Activated naive CD8-positive, alpha-beta T cell treated with anti-CD3 and anti-CD28 coated beads, Interleukin-2, amount 10 ng/mL, durations not matched to agents 7 days and 5 days (primary cell): Measurements from ENCODE around the gene RAB34. TPM values are rescaled to one million over a fixed set of nuclear protein-coding genes. Genes with fewer than 3 reads are reported as not detected.

Experiments
- ATAC-seq: fragments of 150-1000 bp; cut with Tn5 transposase; one replicate; pipeline ENCODE4 v1.10.0; 2021; ENCODE audit warnings: low read depth, moderate library complexity
- POLR2A ChIA-PET: fragments of 350-600 bp; sonication (Branson Sonifier 250); formaldehyde crosslinking; loops from one replicate; lab custom pipeline; 2021; ENCODE audit warnings: antibody characterized with exemption; lab: Charles Lee
- DNase-seq: peaks from one replicate; pipeline ENCODE4 v3.0.0; 2021
- H3K27ac Mint-ChIP-seq: one replicate; pipeline ENCODE4 v1.8.0; 2022; ENCODE audit warnings: mild to moderate bottlenecking, mixed read lengths
- H3K27me3 Mint-ChIP-seq: one replicate; pipeline ENCODE4 v1.8.0; 2022; ENCODE audit warnings: mild to moderate bottlenecking, moderate library complexity, mixed read lengths
- H3K36me3 Mint-ChIP-seq: one replicate; pipeline ENCODE4 v1.8.0; 2021; ENCODE audit warnings: mild to moderate bottlenecking, mixed read lengths
- H3K4me1 Mint-ChIP-seq: one replicate; pipeline ENCODE4 v1.8.0; 2021; ENCODE audit warnings: mixed read lengths
- H3K4me3 Mint-ChIP-seq: one replicate; pipeline ENCODE4 v1.8.0; 2022; ENCODE audit warnings: mild to moderate bottlenecking, moderate library complexity, mixed read lengths
- H3K9me3 Mint-ChIP-seq: one replicate; pipeline ENCODE4 v1.8.0; 2021; ENCODE audit warnings: mixed read lengths
- total RNA-seq, 2 experiments: library from RNA; stranded (reverse); gene quantifications; one replicate each; pipeline ENCODE4 v1.2.3, GENCODE V29; 2021

Gene RAB34, protein sequence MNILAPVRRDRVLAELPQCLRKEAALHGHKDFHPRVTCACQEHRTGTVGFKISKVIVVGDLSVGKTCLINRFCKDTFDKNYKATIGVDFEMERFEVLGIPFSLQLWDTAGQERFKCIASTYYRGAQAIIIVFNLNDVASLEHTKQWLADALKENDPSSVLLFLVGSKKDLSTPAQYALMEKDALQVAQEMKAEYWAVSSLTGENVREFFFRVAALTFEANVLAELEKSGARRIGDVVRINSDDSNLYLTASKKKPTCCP
- 1 to 10 TPM; 7.3 to 8.2 TPM for total RNA-seq

- H3K27ac Mint-ChIP-seq: peak within 1 kb of the TSS; percentile 47
- no peak for DNase-seq
- ATAC-seq: no peak
Observed at GRCh38 chr17:28717578-28718332, at the start of gene RAB34. RAB34 (minus strand) TSS chr17:28717868; CDS start chr17:28717266, 602 bp downstream.

DNA sequence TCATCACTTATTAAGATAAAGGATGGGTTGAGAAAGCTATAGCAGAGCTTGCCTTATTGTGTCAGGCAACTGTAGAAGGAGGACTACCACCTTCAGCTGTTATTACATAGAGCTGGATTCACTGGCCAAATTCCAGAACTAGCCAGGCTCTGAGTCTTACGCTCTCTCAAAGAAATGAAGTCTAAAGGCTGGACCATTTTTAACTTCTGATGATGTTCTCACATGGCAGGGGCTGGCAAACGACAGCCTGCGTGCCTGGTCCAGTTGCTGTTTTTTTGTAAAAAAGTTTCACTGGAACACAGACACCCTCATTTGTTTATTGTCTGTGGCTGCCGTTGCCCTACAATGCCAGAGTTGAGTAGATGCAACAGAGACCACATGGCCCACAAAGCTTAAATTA is 47.4 kb upstream of the RAB34 start:
- Mint-ChIP-seq H3K36me3 (peaks cover 2% of the 10 kb centered on the region), H3K27ac (no peak overlapping the region), H3K9me3 (no peaks in the 10 kb centered on the region), H3K27me3 (no peaks in the 10 kb centered on the region), H3K4me3 (no peak overlapping the region), H3K4me1 (peaks cover 11% of the 10 kb centered on the region)
- DNase-seq: no peak
- ATAC-seq: no peak
- POLR2A ChIA-PET: interaction anchor here (0.7 kb wide), 1 partner anchor 337 kb away, joined by 3 read pairs; no protein-coding TSS in a partner anchor

More at GRCh38 chr17:28717578-28718332, at the start of gene RAB34:
- H3K4me1 Mint-ChIP-seq: peaks cover 23% of the 10 kb centered on the region
- H3K36me3 Mint-ChIP-seq: peaks cover 21% of the 10 kb centered on the region
- no peaks in the 10 kb centered on the region for H3K9me3 Mint-ChIP-seq
- POLR2A ChIA-PET: no interaction called here
- peaks cover 30% of the 10 kb centered on the region for H3K27me3 Mint-ChIP-seq
- peak within 1 kb of the TSS; percentile 70 for H3K4me3 Mint-ChIP-seq

DNA sequence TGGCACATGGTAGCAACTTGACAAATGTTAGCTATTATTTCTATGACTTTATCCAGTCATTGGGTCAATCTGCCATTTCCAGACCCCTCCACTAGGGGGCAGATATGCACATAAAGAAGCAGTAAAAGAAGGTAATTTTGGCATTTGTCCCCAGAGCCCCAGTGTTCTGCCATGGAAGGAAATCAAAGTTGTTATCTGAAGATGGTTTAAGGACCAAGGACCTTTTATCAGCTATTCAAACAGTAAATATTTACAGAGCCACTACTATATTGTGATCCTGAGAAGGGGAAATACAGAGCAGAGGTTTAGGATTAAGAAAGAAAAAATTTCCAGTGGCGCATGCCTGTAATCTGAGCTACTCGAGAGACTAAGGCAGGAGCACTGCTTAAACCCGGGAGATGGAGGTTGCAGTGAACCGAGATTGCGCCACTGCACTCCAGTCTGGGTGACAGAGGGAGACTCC is 46.2 kb upstream of the RAB34 start:
- ATAC-seq (peak; percentile 67), DNase-seq (no peak)
- Mint-ChIP-seq H3K4me1 (peaks cover 9% of the 10 kb centered on the region), H3K27ac (peak overlapping the region; percentile 66), H3K4me3 (no peak overlapping the region), H3K27me3 (no peaks in the 10 kb centered on the region), H3K36me3 (peaks cover 2% of the 10 kb centered on the region), H3K9me3 (no peaks in the 10 kb centered on the region)
- POLR2A ChIA-PET: interaction anchor here (0.8 to 2.8 kb wide), 6 partner anchors 37 to 140 kb away, joined by 3 to 13 read pairs (median 4); partner anchors contain the start of genes FAM222B and TLCD1

GRCh38 chr17:28763137-28763799 is 45.6 kb upstream of the RAB34 start:
- POLR2A ChIA-PET: interaction anchor here (0.8 to 2.8 kb wide), 6 partner anchors 36 to 140 kb away, joined by 3 to 13 read pairs (median 4); partner anchors contain the start of genes FAM222B and TLCD1
- Mint-ChIP-seq H3K9me3 (no peaks in the 10 kb centered on the region), H3K36me3 (peaks cover 2% of the 10 kb centered on the region), H3K4me1 (peaks cover 9% of the 10 kb centered on the region), H3K27ac (no peak overlapping the region), H3K27me3 (no peaks in the 10 kb centered on the region), H3K4me3 (no peak overlapping the region)
- ATAC-seq (peak; percentile 28), DNase-seq (no peak)

- Mint-ChIP-seq H3K36me3 (peaks cover 6% of the 10 kb centered on the region), H3K4me1 (peaks cover 11% of the 10 kb centered on the region), H3K4me3 (no peak overlapping the region), H3K27ac (no peak overlapping the region), H3K27me3 (no peaks in the 10 kb centered on the region), H3K9me3 (no peaks in the 10 kb centered on the region)
- DNase-seq (no peak), ATAC-seq (no peak)
- POLR2A ChIA-PET: interaction anchor here (1.8 kb wide), 1 partner anchor 34 kb away, joined by 6 read pairs; no protein-coding TSS in a partner anchor
Observed at GRCh38 chr17:28760601-28761562, 43.2 kb upstream of the RAB34 start.

GRCh38 chr17:28759256-28759865 is 41.7 kb upstream of the RAB34 start:
- no peak for DNase-seq
- no peaks in the 10 kb centered on the region for H3K27me3 Mint-ChIP-seq
- H3K36me3 Mint-ChIP-seq: peaks cover 6% of the 10 kb centered on the region
- ATAC-seq: no peak
- H3K4me3 Mint-ChIP-seq: no peak overlapping the region
- H3K27ac Mint-ChIP-seq: no peak overlapping the region
- peaks cover 10% of the 10 kb centered on the region for H3K4me1 Mint-ChIP-seq
- H3K9me3 Mint-ChIP-seq: no peaks in the 10 kb centered on the region
- POLR2A ChIA-PET: no interaction called here

- H3K36me3 Mint-ChIP-seq: peaks cover 4% of the 10 kb centered on the region
- no peaks in the 10 kb centered on the region for H3K9me3 Mint-ChIP-seq
- H3K4me1 Mint-ChIP-seq: peaks cover 8% of the 10 kb centered on the region
- POLR2A ChIA-PET: no interaction called here
- no peak for DNase-seq
- ATAC-seq: no peak
- H3K27me3 Mint-ChIP-seq: no peaks in the 10 kb centered on the region
- H3K4me3 Mint-ChIP-seq: no peak overlapping the region
- no peak overlapping the region for H3K27ac Mint-ChIP-seq
Observed at GRCh38 chr17:28758411-28759121, 40.9 kb upstream of the RAB34 start.

DNA sequence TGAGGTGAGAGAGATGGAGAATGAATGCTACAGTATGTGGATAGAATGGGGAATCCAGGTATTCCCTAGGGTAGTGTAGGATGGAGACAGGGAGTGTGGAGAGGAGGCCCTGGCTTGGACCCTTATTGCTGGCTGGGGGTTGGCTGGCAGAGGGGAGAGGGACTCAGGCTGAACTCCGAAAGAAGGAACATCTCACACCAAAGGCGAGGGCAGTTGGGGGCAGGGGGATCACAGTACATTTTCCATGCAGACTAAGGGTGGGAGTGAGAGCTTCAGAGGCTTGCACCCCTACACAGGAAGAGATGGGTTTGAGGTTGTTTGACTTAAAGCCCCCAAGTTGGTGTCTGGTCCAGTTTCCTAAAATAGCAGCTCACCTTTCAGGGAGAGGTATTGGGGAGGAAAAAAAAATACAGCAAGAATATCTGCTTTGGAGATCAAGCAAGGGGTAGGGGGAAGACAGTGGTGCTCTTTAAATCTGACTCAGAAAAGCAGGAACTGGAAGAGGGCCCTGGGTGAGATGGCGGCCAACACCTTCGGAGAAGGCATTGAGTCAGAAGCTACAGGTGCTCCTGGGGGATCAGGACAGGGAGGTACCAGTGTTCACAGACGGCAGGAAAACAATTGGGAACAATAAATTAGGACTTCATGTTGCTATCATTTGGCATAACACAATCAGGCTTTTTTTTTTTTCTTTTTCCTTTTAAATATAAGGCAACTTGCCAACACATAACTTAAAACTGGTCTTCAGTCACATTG is 38.6 kb upstream of the RAB34 start:
- ATAC-seq (no peak), DNase-seq (no peak)
- POLR2A ChIA-PET: interaction anchor here (0.7 kb wide), 1 partner anchor 28 kb away, joined by 3 read pairs; no protein-coding TSS in a partner anchor
- no peaks in the 10 kb centered on the region for H3K27me3 Mint-ChIP-seq
- peaks cover 4% of the 10 kb centered on the region for H3K36me3 Mint-ChIP-seq
- H3K4me3 Mint-ChIP-seq: no peak overlapping the region
- H3K4me1 Mint-ChIP-seq: peaks cover 3% of the 10 kb centered on the region
- peak overlapping the region; percentile 15 for H3K27ac Mint-ChIP-seq
- H3K9me3 Mint-ChIP-seq: no peaks in the 10 kb centered on the region

GRCh38 chr17:28755486-28755885 is 37.8 kb upstream of the RAB34 start:
- ATAC-seq (no peak), DNase-seq (no peak)
- Mint-ChIP-seq H3K4me1 (peaks cover 2% of the 10 kb centered on the region), H3K27me3 (no peaks in the 10 kb centered on the region), H3K9me3 (no peaks in the 10 kb centered on the region), H3K27ac (no peak overlapping the region), H3K36me3 (peaks cover 4% of the 10 kb centered on the region), H3K4me3 (no peak overlapping the region)
- POLR2A ChIA-PET: interaction anchor here (13.1 kb wide), 1 partner anchor 28 kb away, joined by 266 read pairs; the partner anchor contains the start of genes NEK8 and TLCD1

DNA sequence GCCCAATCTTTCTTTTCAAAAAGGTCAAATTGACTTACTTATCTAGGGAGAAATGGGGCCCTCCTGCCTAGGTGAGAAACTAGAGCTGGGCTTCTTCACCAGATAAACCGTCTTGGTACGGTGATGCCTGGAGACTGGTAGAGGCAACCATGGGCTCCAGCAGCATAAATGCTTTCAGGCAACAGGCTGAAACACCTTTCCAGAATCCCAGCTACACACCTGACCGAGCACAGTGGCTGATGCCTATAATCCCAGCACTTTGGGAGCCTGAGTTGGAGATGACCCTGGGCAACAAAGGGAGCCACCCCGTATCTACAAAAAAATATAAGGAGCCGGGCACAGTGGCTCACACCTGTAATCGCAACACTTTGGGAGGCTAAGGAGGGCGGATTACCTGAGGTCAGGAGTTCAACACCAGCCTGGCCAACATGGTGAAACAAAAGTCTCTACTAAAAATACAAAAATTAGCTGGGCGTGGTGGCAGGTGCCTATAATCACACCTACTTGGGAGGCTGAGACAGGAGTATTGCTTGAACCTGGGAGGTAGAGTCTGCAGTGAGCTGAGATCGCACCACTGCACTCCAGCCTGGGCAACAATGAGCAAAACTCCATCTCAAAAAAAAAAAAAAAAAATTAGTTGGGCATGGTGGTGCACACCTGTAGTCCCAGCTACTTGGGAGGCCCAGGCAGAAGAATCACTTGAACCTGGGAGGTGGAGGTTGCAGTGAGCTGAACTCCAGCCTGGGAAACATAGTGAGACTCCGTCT is 34.1 kb upstream of the RAB34 start:
- no peaks in the 10 kb centered on the region for H3K27me3 Mint-ChIP-seq
- POLR2A ChIA-PET: interaction anchor here (0.9 to 13.1 kb wide), 4 partner anchors 8 to 33 kb away, joined by 3 to 266 read pairs (median 5); partner anchors contain the start of genes NEK8, RPL23A and TLCD1
- no peak overlapping the region for H3K4me3 Mint-ChIP-seq
- DNase-seq: no peak
- ATAC-seq: no peak
- H3K9me3 Mint-ChIP-seq: no peaks in the 10 kb centered on the region
- H3K36me3 Mint-ChIP-seq: peaks cover 2% of the 10 kb centered on the region
- H3K27ac Mint-ChIP-seq: no peak overlapping the region
- H3K4me1 Mint-ChIP-seq: peaks cover 12% of the 10 kb centered on the region
